Measurements from ENCODE around the gene RUSC1.

DNA sequence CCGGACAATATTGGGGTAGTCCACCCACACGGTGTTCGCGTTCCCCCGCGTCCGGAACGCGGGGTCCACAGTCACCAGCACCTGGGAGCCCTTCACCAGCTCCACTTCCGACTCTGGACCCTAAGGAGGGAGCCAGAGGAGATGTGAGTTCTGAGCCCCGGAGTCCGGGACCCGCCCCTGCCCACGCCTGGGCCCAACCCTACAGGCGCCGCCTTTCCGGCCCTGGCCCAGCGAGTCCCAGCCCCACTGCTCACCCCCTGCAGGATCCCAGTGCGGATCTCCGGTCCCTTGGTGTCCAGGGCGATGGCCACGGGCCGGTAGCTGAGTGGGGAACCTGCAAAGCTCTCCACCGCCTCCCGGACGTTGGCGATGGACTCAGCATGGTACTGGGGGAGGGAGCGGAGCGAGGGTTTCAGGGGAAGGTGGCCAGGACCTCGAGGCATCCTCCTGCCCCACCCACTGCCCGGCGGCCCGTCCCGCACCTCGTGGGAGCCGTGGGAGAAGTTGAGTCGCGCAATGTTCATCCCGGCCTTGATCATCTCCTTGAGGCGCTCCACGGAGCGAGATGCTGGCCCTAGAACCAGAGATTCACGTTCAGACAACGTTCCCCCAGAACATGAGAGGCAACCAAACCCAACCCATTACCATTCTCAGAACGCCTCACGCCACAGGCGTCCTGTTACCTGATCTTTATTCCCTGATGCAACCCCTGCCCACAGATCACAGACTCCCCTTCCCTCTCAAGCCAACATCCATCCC, 25.3 kb upstream of the RUSC1 start:
- peak; percentile 25 for TF ChIP-seq EZH2 (IDR thresholded peaks at IDR 0.05; ENCODE audit: insufficient read depth, poor library complexity, severe bottlenecking)
- no peak for TF ChIP-seq EZH2phosphoT487 (IDR thresholded peaks at IDR 0.05; ENCODE audit: insufficient read depth, low read depth)
